RKO (cell line): ENCODE measurements around the gene MAP3K7.
A peak's percentile ranks its signal among the peaks of the same experiment; 100 is the strongest.

Source experiments
- DNase-seq: peaks from one replicate; pipeline ENCODE4 v3.0.0-alpha.2; 2016; ENCODE audit warnings: low spot score

The MAP3K7 gene

DNA sequence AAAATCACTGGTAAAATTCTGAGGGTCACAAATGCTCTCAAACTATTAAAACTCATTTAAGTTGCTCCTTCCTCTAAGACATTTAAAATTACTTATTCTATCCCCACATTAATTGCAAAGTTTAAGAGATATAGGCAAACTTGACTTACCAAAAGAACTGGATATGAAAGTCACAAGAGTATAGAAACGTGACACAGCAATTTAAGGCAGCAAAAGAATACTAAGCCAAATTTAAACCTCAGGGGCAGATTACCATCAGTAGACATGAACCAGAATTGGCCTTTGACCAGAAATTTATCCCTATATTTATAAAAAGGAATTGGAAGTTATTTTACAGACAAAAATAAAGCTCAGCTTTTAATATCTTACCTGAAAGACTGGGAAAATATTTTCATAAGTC, 56.0 kb downstream of the MAP3K7 start:
- DNase-seq, result no peak

GRCh38 chr6:90525421-90525820, 61.5 kb downstream of the MAP3K7 start:
- no peak for DNase-seq

GRCh38 chr6:90523779-90524310, 63.0 kb downstream of the MAP3K7 start:
- no peak for DNase-seq

DNA sequence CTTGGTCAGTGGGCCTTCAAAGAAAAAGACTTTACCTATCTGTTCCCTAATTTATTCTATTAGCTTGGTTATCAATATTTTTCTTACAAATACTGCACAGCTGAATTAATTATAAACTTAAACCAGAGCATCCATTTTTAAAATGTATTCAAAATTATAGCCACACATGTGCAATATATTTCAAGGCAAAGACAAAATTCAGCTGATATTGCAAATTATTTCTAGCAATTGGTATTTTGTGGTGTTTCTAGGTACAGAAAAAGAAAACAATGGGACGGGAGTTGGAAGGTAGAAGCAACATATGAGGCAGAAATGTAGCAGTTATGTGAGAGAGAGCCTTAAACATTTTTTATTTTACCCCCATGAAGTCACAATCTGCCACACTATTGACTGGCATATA, 64.9 kb downstream of the MAP3K7 start:
- DNase-seq, result no peak

GRCh38 chr6:90516074-90516660, 70.7 kb downstream of the MAP3K7 start:
- DNase-seq, result no peak

DNA sequence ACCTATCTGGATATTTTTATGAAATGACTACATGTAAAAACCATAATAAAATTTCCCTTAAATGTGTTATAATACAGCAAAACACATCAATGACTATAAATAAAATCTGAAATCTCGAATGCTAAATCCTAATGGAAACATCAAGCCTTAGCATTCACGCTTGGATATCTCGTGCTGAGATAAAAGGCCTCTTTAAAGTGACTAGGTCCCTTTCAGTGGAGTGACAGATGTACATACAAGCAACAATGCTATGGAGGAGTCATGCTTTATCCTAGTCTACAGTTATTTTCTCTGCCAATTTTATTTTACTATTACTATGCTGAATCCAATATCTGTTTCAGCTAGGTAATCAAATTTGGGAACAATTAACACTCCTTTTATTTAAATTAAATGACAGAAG, 72.4 kb downstream of the MAP3K7 start:
- DNase-seq, result no peak

DNA sequence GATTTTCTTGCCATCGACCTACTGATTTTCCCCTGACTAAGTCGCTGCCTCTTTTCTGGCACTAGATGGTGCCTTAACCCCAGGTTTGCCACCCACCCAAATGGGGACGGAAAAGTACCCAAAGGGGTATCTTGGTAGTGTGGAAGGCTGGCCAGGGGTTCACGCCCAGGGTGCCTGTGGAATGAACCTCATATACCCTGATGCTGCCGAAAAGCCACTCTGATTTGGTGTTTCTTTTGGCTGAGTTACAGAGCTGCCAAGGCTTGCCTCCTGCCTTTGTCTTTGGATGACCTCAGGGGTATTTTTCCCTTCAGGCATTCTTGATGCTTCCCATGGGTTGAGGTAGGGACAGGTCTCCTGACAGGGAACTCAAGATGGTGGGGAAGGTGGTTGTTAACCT, 78.1 kb downstream of the MAP3K7 start:
- DNase-seq, result no peak

DNA sequence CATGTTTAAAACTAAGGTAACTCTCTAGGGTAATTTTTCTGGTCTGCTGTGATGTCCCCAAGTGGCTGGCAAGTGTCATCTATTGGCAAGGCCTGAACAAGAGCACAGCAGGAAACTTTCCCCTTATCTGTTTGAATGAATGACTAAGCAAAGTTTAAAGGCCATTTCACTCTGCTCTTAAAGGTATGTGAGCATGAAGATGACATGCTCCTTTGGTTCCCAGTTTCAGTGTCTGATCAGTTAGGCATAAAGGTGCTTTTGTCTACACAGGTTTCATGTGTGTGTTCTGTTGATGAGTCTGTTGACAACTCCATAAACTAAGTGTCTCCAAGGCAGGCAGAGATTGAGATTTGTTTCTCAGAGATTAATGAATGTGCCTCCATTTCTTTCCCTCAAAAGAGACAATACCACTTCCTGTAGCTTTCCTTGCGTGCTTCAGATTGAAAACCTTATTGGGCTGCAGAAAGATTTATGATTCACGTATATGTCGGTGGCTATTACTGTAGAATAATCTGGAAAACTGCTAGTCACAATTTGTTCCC, 83.9 kb downstream of the MAP3K7 start:
- DNase-seq, result peak; percentile 8

DNA sequence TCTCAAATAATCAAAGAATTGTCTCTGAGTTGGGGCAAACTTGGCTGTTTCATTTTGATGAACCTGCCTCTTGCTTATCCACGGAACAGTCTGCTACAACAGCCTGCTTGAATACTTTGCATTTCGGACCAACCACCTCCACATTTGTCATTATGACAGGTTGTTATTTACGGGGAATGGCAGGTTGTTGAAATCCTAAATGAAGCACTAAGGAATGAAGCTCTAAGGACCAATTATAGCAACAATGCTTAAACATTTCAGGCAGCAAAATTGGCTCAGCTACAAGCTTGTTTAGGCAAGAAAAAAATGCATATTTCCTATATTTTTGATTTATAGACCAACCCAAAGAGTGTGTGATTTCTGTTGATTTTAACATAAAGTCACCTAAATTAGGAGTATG, 84.5 kb downstream of the MAP3K7 start:
- no peak for DNase-seq

DNA sequence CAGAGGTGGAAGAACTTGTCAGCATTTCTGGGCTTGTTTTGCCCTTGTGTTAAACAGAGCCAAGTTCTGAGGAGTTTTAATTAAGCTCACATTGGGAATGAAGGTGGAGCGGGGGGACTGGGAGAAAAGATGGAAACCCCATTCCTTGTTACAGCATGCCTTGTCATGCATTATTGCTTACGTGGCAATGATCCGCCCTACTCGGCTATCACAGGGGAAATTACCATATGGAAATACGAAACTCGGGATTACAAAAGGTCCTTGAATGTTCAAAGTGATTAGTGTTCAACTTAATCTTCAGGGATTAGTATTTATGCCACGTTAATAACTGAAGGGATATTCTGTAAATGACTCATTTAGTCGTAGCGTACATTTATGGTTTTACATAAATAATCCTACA, 86.4 kb downstream of the MAP3K7 start:
- no peak for DNase-seq

- DNase-seq, result no peak
Observed at GRCh38 chr6:90497411-90497810, 89.5 kb downstream of the MAP3K7 start.

DNA sequence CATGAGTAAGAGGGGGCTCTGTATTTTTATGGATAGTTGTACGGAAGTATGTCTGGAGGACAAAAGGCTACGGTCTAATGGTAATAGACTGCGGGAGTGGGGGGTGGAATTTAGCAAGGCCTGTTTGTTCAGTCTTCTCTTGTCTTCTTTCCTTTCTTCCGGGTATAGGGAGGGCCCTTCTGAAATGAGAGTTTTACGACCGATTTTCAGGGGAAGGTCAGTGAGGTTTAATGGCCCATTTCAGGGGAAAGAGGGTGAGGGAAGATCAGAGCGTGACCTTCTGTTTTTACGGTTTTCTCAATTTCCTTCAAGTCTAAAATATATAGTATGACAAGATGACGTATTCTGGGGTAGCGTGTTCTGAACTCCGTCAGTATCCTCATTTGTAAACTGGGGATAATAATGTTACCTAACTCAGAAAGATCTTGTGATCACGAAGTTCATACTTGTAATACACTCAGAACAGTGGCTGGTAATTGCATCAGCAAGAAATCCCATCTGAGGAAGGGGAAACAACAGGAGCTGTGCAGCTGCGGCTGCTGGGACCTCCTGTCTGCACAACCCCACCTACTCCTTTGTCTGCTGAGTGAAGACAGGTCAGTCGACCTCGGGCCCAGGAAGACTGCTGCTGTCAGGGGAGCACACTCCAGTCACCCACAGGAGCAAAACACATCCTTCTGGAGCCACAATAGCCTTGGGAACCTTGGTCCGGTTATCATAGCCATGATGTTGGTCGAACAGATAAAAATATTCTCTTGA, 90.4 kb downstream of the MAP3K7 start:
- no peak for DNase-seq

- no peak for DNase-seq
Observed at GRCh38 chr6:90495216-90495817, 91.6 kb downstream of the MAP3K7 start.

GRCh38 chr6:90494067-90494780, 92.6 kb downstream of the MAP3K7 start:
- no peak for DNase-seq

GRCh38 chr6:90493332-90493731, 93.5 kb downstream of the MAP3K7 start:
- DNase-seq, result peak; percentile 26

- no peak for DNase-seq
Observed at GRCh38 chr6:90492798-90493197, 94.1 kb downstream of the MAP3K7 start.

DNA sequence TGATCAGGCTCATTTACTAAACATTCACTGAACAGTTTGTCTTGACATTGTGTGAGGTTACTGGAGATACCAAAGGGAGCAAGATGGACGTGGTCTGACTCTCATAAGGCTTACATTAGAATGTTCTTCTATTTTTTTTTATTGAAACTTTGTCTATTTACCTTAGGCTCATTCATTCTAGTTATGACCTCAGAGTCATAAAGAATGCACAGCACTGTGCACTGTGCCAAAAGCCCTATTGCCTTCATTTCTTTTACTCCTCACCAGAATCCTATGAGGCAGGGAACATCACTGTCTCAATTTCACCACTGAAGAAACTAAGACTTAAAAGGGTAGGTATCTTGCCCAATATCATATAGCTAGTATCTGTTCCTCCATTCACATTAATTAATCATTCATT, 94.5 kb downstream of the MAP3K7 start:
- no peak for DNase-seq

DNA sequence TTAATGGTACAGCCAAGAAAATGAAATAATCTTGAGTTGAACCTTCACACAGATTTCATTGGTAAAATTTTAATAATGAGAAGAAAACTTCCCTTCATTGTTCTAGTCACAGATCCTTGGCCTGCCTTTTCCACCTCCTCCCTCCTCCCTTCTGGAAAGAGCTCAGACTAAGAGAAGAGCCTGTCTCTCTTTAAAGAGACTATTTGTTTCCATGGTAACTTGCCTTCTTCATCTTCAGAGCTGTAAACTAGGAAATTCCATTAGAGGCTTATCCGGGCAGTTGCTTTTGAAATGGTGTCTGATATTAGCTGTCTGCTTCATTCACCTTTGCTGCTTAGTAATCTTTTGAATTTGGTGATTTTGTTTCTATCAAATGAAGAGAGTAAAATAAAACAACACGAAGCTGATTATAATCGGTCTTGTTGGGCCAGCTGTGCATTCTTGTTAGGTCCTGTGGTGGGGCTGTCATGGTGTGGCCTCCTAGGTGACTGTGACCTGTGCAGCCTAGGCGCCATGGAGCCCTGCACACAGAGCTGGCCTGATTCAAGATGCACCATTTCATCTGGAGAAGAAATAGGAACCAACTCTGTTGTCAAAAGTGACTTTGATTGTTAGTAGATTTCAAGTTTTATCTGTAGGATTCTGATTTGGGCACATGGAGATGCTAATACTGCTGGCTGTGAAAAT, 96.7 kb downstream of the MAP3K7 start:
- no peak for DNase-seq

GRCh38 chr6:90488816-90489215, 98.1 kb downstream of the MAP3K7 start:
- DNase-seq, result no peak

GRCh38 chr6:90485635-90486277, 101.1 kb downstream of the MAP3K7 start:
- no peak for DNase-seq

- DNase-seq, result no peak
Observed at GRCh38 chr6:90484903-90485302, 102.0 kb downstream of the MAP3K7 start.
